ENCODE measurements around the gene AFF1. TPM values are rescaled to one million over a fixed set of nuclear protein-coding genes. Genes with fewer than 3 reads are reported as not detected.

The AFF1 gene
- total and polyA plus RNA-seq, 7 experiments from 2014 or later, result 20.8 to 88.6 (median 66.8) TPM

- ATAC-seq (no peak), DNase-seq (peak in 1 of 9 donors; percentile 7)
- Mint-ChIP-seq H3K4me3 (peak overlapping the region in 9 of 10 donors; percentile 24 to 81 (median 70)), H3K27ac (peak overlapping the region; percentile 65 to 99 (median 92)), H3K9me3 (no peaks in the 10 kb centered on the region), H3K27me3 (no peaks in the 10 kb centered on the region), H3K36me3 (peaks cover 0 to 28% (median 25%) of the 10 kb centered on the region in 5 donors), H3K4me1 (peaks cover 24 to 82% (median 66%) of the 10 kb centered on the region in 7 donors)
- Histone ChIP-seq H3K27ac (ENCODE audit: low read depth, low read length) (peak overlapping the region; percentile 56), H3K27me3 (ENCODE audit: control insufficient read depth in 2 of 2, insufficient read depth in 2 of 2, low read length in 2 of 2) (no peaks in the 10 kb centered on the region), H3K9me3 (ENCODE audit: control insufficient read depth in 2 of 3, low read length in 3 of 3) (no peaks in the 10 kb centered on the region), H3K4me1 (ENCODE audit: control insufficient read depth in 2 of 2, insufficient read depth in 2 of 2, low read length in 2 of 2) (peaks cover 13 to 23% of the 10 kb centered on the region in 2 donors), H3K4me3 (ENCODE audit: low read length) (no peak overlapping the region), H3K36me3 (ENCODE audit: control insufficient read depth in 2 of 3, insufficient read depth in 3 of 3, low read length in 3 of 3) (peaks cover 0 to 7% (median 0%) of the 10 kb centered on the region in 3 experiments)
- intact Hi-C loops (cut with micrococcal nuclease), result loop anchor here (1.0 to 2.0 kb wide), 2 partner anchors 97 to 168 kb away; partner anchors contain the start of gene AFF1 (in 1 of the 2)
- ChIA-PET CTCF (interaction anchor here (2.8 to 5.7 kb wide), 2 partner anchors 10 to 181 kb away, joined by 15 to 32 read pairs; no protein-coding TSS in a partner anchor), POLR2A (interaction anchor here (1.1 to 1.9 kb wide), 4 partner anchors 94 to 168 kb away, joined by 4 to 5 read pairs (median 4); partner anchors contain the start of gene AFF1)
Observed at GRCh38 chr4:87103086-87103485, 168.3 kb downstream of the AFF1 start.

- Histone ChIP-seq H3K27ac (ENCODE audit: low read depth, low read length) (peak overlapping the region; percentile 56), H3K4me1 (ENCODE audit: control insufficient read depth in 2 of 2, insufficient read depth in 2 of 2, low read length in 2 of 2) (peaks cover 13 to 23% of the 10 kb centered on the region in 2 donors), H3K4me3 (ENCODE audit: low read length) (no peak overlapping the region), H3K36me3 (ENCODE audit: control insufficient read depth in 2 of 3, insufficient read depth in 3 of 3, low read length in 3 of 3) (peaks cover 0 to 13% (median 0%) of the 10 kb centered on the region in 3 experiments), H3K9me3 (ENCODE audit: control insufficient read depth in 2 of 3, low read length in 3 of 3) (no peaks in the 10 kb centered on the region), H3K27me3 (ENCODE audit: control insufficient read depth in 2 of 2, insufficient read depth in 2 of 2, low read length in 2 of 2) (no peaks in the 10 kb centered on the region)
- DNase-seq (peak in 7 of 9 donors; percentile 45 to 83 (median 64)), ATAC-seq (peak; percentile 87)
- H3K4me1 Mint-ChIP-seq, result peaks cover 26 to 75% (median 60%) of the 10 kb centered on the region in 7 donors
- intact Hi-C loops (cut with micrococcal nuclease), result loop anchor here (1.0 to 2.0 kb wide), 2 partner anchors 97 to 169 kb away; partner anchors contain the start of gene AFF1 (in 1 of the 2)
- no peaks in the 10 kb centered on the region for H3K27me3 Mint-ChIP-seq
- peaks cover 4 to 35% (median 31%) of the 10 kb centered on the region in 5 donors for H3K36me3 Mint-ChIP-seq
- ChIA-PET CTCF (interaction anchor here (0.6 to 5.7 kb wide), 3 partner anchors 10 to 182 kb away, joined by 4 to 32 read pairs (median 15); no protein-coding TSS in a partner anchor), POLR2A (interaction anchor here (0.9 to 1.9 kb wide), 4 partner anchors 11 to 169 kb away, joined by 4 to 5 read pairs (median 4); partner anchors contain the start of gene AFF1)
- peak overlapping the region; percentile 65 to 99 (median 92) for H3K27ac Mint-ChIP-seq
- H3K9me3 Mint-ChIP-seq, result no peaks in the 10 kb centered on the region
- H3K4me3 Mint-ChIP-seq, result peak overlapping the region; percentile 24 to 81 (median 69)
Observed at GRCh38 chr4:87103691-87104187, 168.9 kb downstream of the AFF1 start.

- H3K4me1 Mint-ChIP-seq, result peaks cover 20 to 72% (median 58%) of the 10 kb centered on the region in 7 donors
- intact Hi-C loops (cut with micrococcal nuclease), result no loop called here
- ATAC-seq (no peak), DNase-seq (no peak)
- peaks cover 6 to 45% (median 38%) of the 10 kb centered on the region in 5 donors for H3K36me3 Mint-ChIP-seq
- no peak overlapping the region for H3K4me3 ChIP-seq (ENCODE audit: low read length)
- H3K4me1 ChIP-seq (ENCODE audit: control insufficient read depth in 2 of 2, insufficient read depth in 2 of 2, low read length in 2 of 2), result peaks cover 13 to 23% of the 10 kb centered on the region in 2 donors
- H3K27ac Mint-ChIP-seq, result peak overlapping the region; percentile 25 to 99 (median 92)
- no peaks in the 10 kb centered on the region for H3K27me3 Mint-ChIP-seq
- no peaks in the 10 kb centered on the region for H3K9me3 Mint-ChIP-seq
- peak overlapping the region in 4 of 10 donors; percentile 70 to 81 (median 73) for H3K4me3 Mint-ChIP-seq
- peaks cover 0 to 14% (median 10%) of the 10 kb centered on the region in 3 experiments for H3K36me3 ChIP-seq (ENCODE audit: control insufficient read depth in 2 of 3, insufficient read depth in 3 of 3, low read length in 3 of 3)
- CTCF ChIA-PET, result interaction anchor here (1.5 to 5.7 kb wide), 4 partner anchors 12 to 183 kb away, joined by 3 to 32 read pairs (median 4); no protein-coding TSS in a partner anchor
- H3K27ac ChIP-seq (ENCODE audit: low read depth, low read length), result no peak overlapping the region
- H3K9me3 ChIP-seq (ENCODE audit: control insufficient read depth in 2 of 3, low read length in 3 of 3), result no peaks in the 10 kb centered on the region
- POLR2A ChIA-PET, result interaction anchor here (0.7 to 2.2 kb wide), 8 partner anchors 10 to 178 kb away, joined by 3 to 5 read pairs (median 4); partner anchors contain the start of gene AFF1
- H3K27me3 ChIP-seq (ENCODE audit: control insufficient read depth in 2 of 2, insufficient read depth in 2 of 2, low read length in 2 of 2), result no peaks in the 10 kb centered on the region
Observed at GRCh38 chr4:87105101-87105845, 170.5 kb downstream of the AFF1 start.

GRCh38 chr4:87108142-87108546 lies 173.3 kb downstream of the AFF1 start:
- DNase-seq (no peak), ATAC-seq (no peak)
- CTCF ChIA-PET, result no interaction called here
- H3K27me3 ChIP-seq (ENCODE audit: control insufficient read depth in 2 of 2, insufficient read depth in 2 of 2, low read length in 2 of 2), result no peaks in the 10 kb centered on the region
- no peaks in the 10 kb centered on the region for H3K9me3 ChIP-seq (ENCODE audit: control insufficient read depth in 2 of 3, low read length in 3 of 3)
- H3K27ac ChIP-seq (ENCODE audit: low read depth, low read length), result no peak overlapping the region
- H3K4me3 Mint-ChIP-seq, result no peak overlapping the region
- no peaks in the 10 kb centered on the region for H3K27me3 Mint-ChIP-seq
- H3K4me3 ChIP-seq (ENCODE audit: low read length), result no peak overlapping the region
- peaks cover 20 to 57% (median 38%) of the 10 kb centered on the region in 7 donors for H3K4me1 Mint-ChIP-seq
- POLR2A ChIA-PET, result no interaction called here
- peaks cover 0 to 14% (median 10%) of the 10 kb centered on the region in 3 experiments for H3K36me3 ChIP-seq (ENCODE audit: control insufficient read depth in 2 of 3, insufficient read depth in 3 of 3, low read length in 3 of 3)
- H3K27ac Mint-ChIP-seq, result peak overlapping the region in 2 of 9 donors; percentile 31 to 93
- H3K4me1 ChIP-seq (ENCODE audit: control insufficient read depth in 2 of 2, insufficient read depth in 2 of 2, low read length in 2 of 2), result peaks cover 13 to 23% of the 10 kb centered on the region in 2 donors
- no peaks in the 10 kb centered on the region for H3K9me3 Mint-ChIP-seq
- H3K36me3 Mint-ChIP-seq, result peaks cover 6 to 48% (median 36%) of the 10 kb centered on the region in 5 donors
- intact Hi-C loops (cut with micrococcal nuclease), result no loop called here

DNA sequence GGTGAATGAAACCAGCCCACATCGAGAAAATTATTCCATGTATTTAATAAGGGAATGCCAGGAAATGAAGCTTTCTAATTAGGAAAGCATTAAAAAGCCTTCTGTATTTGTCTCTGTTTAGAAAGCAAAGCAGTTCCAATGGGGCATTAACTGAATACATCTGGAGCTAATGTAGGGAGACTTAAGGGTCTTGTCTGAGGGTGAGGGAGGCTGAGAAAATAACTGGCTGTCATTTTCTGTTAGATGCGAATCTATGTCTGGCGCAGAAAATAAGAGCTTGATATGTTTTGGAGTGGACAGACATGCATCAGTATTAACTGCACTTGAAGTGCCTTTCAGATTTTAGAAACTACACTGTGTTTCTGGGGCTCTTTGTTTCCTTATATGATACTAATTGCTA lies 174.3 kb downstream of the AFF1 start:
- H3K9me3 ChIP-seq (ENCODE audit: control insufficient read depth in 2 of 3, low read length in 3 of 3), result no peaks in the 10 kb centered on the region
- H3K36me3 ChIP-seq (ENCODE audit: control insufficient read depth in 2 of 3, insufficient read depth in 3 of 3, low read length in 3 of 3), result peaks cover 0 to 15% (median 10%) of the 10 kb centered on the region in 3 experiments
- no peaks in the 10 kb centered on the region for H3K27me3 Mint-ChIP-seq
- H3K9me3 Mint-ChIP-seq, result no peaks in the 10 kb centered on the region
- no peak overlapping the region for H3K4me3 ChIP-seq (ENCODE audit: low read length)
- peaks cover 3 to 16% of the 10 kb centered on the region in 2 donors for H3K4me1 ChIP-seq (ENCODE audit: control insufficient read depth in 2 of 2, insufficient read depth in 2 of 2, low read length in 2 of 2)
- ATAC-seq, result no peak
- intact Hi-C loops (cut with micrococcal nuclease), result no loop called here
- no peaks in the 10 kb centered on the region for H3K27me3 ChIP-seq (ENCODE audit: control insufficient read depth in 2 of 2, insufficient read depth in 2 of 2, low read length in 2 of 2)
- POLR2A ChIA-PET, result no interaction called here
- H3K4me3 Mint-ChIP-seq, result no peak overlapping the region
- H3K27ac Mint-ChIP-seq, result peak overlapping the region in 2 of 9 donors; percentile 8 to 25
- H3K27ac ChIP-seq (ENCODE audit: low read depth, low read length), result no peak overlapping the region
- CTCF ChIA-PET, result no interaction called here
- H3K36me3 Mint-ChIP-seq, result peaks cover 6 to 49% (median 36%) of the 10 kb centered on the region in 5 donors
- DNase-seq, result no peak
- peaks cover 15 to 48% (median 29%) of the 10 kb centered on the region in 7 donors for H3K4me1 Mint-ChIP-seq

GRCh38 chr4:87109945-87110344 lies 175.1 kb downstream of the AFF1 start:
- Histone ChIP-seq H3K9me3 (ENCODE audit: control insufficient read depth in 2 of 3, low read length in 3 of 3) (no peaks in the 10 kb centered on the region), H3K27me3 (ENCODE audit: control insufficient read depth in 2 of 2, insufficient read depth in 2 of 2, low read length in 2 of 2) (no peaks in the 10 kb centered on the region), H3K4me3 (ENCODE audit: low read length) (no peak overlapping the region), H3K27ac (ENCODE audit: low read depth, low read length) (no peak overlapping the region), H3K36me3 (ENCODE audit: control insufficient read depth in 2 of 3, insufficient read depth in 3 of 3, low read length in 3 of 3) (peaks cover 0 to 23% (median 10%) of the 10 kb centered on the region in 3 experiments), H3K4me1 (ENCODE audit: control insufficient read depth in 2 of 2, insufficient read depth in 2 of 2, low read length in 2 of 2) (peaks cover 0 to 8% of the 10 kb centered on the region in 2 donors)
- Mint-ChIP-seq H3K4me1 (peaks cover 13 to 39% (median 22%) of the 10 kb centered on the region in 7 donors), H3K9me3 (no peaks in the 10 kb centered on the region), H3K27me3 (no peaks in the 10 kb centered on the region), H3K4me3 (no peak overlapping the region), H3K27ac (peak overlapping the region in 1 of 9 donors; percentile 63), H3K36me3 (peaks cover 6 to 54% (median 44%) of the 10 kb centered on the region in 5 donors)
- ChIA-PET CTCF (interaction anchor here (0.7 kb wide), 1 partner anchor 13 kb away, joined by 3 read pairs; no protein-coding TSS in a partner anchor), POLR2A (no interaction called here)
- no peak for ATAC-seq
- intact Hi-C loops (cut with micrococcal nuclease), result no loop called here
- DNase-seq, result no peak

Data from naive thymus-derived CD4-positive, alpha-beta T cell (primary cell).